IgD-negative memory B cell (primary cell): ENCODE measurements around the gene NLRP1. TPM values are rescaled to one million over a fixed set of nuclear protein-coding genes. Genes with fewer than 3 reads are reported as not detected.

Source experiments
- H3K27ac Mint-ChIP-seq, 3 donors: one replicate each; pipeline ENCODE4 v1.8.0; 2020 to 2022; ENCODE audit warnings: mild to moderate bottlenecking in 3 of 3, mixed read lengths in 3 of 3, moderate library complexity in 1 of 3
- H3K27me3 Mint-ChIP-seq: one replicate; pipeline ENCODE4 v1.8.0; 2021; ENCODE audit warnings: mixed read lengths
- H3K36me3 Mint-ChIP-seq: one replicate; pipeline ENCODE4 v1.8.0; 2020; ENCODE audit warnings: mild to moderate bottlenecking, mixed read lengths
- H3K4me1 Mint-ChIP-seq, 3 donors: one replicate each; pipeline ENCODE4 v1.8.0; 2020 to 2022; ENCODE audit warnings: mixed read lengths in 3 of 3, mild to moderate bottlenecking in 1 of 3
- H3K4me3 Mint-ChIP-seq, 4 donors: one replicate each; pipeline ENCODE4 v1.8.0; 2020 to 2022; ENCODE audit warnings: mild to moderate bottlenecking in 4 of 4, mixed read lengths in 4 of 4, moderate library complexity in 3 of 4
- H3K9me3 Mint-ChIP-seq, 3 donors: one replicate each; pipeline ENCODE4 v1.8.0; 2020 to 2021; ENCODE audit warnings: mixed read lengths in 3 of 3, mild to moderate bottlenecking in 1 of 3
- polyA plus RNA-seq: library from polyadenylated mRNA; unstranded; fragments of 300-500 nt; fragmentation: Illumina TruSeq; gene quantifications from one replicate; pipeline ENCODE4 v1.2.3, GENCODE V29; 2021

Gene NLRP1
- polyA plus RNA-seq, 1 donor from 2014 or later: 24.3 TPM

DNA sequence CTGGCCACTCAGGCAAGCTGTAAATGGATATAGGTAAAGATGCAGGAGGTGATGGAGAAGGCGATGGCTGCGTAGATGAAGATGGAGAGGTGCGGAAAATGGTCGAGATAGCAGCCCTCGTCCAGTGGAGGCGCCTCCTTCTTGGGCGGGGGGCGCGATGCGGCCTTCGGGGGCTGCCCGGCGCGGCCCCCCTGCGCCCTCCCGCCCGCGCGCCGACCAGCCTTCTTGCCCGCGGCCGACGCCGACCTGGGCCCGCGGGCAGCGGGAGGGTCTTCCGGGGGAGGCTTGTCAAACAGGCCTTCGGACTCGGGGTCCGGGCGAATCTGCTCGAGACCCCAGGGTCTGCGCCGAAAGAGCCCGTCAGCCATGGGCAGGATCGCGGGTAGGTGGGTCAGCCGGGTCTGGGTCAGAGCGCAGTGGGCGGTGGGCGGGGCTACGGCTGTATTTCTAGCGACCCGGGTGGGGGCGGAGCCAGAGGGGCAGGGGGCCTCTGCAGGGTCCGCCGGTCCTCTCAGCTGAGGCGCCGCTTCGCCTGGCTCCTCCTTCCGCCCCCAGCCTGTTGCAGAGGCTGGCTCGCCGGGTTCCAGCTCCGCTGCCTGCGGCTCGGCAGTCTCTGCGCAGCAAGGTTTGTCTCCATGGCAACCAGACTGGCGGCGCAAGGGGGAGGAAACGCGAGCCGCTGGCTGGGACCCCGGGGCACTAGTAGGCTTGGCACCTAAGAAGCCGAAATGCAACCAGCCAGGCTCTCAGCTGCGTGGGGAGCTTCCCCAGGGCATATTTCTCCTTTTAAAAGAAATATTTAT lies 83.5 kb downstream of the NLRP1 start:
- peaks cover 2% of the 10 kb centered on the region for H3K36me3 Mint-ChIP-seq
- peak overlapping the region; percentile 75 to 95 (median 88) for H3K4me3 Mint-ChIP-seq
- peaks cover 8 to 14% (median 13%) of the 10 kb centered on the region in 3 donors for H3K4me1 Mint-ChIP-seq
- H3K27ac Mint-ChIP-seq: peak overlapping the region in 2 of 3 donors; percentile 81 to 92
- H3K9me3 Mint-ChIP-seq: no peaks in the 10 kb centered on the region
- peaks cover 2% of the 10 kb centered on the region for H3K27me3 Mint-ChIP-seq

- peaks cover 2% of the 10 kb centered on the region for H3K36me3 Mint-ChIP-seq
- peak overlapping the region; percentile 75 to 95 (median 88) for H3K4me3 Mint-ChIP-seq
- peaks cover 8 to 14% (median 13%) of the 10 kb centered on the region in 3 donors for H3K4me1 Mint-ChIP-seq
- H3K27me3 Mint-ChIP-seq: peaks cover 2% of the 10 kb centered on the region
- no peaks in the 10 kb centered on the region for H3K9me3 Mint-ChIP-seq
- peak overlapping the region; percentile 1 to 92 (median 43) for H3K27ac Mint-ChIP-seq
These were observed 84.1 kb downstream of the NLRP1 start for GRCh38 chr17:5500247-5500588.

- peak overlapping the region in 2 of 3 donors; percentile 43 to 67 for H3K27ac Mint-ChIP-seq
- H3K27me3 Mint-ChIP-seq: peaks cover 2% of the 10 kb centered on the region
These were observed 84.7 kb downstream of the NLRP1 start for GRCh38 chr17:5499476-5500231.

DNA sequence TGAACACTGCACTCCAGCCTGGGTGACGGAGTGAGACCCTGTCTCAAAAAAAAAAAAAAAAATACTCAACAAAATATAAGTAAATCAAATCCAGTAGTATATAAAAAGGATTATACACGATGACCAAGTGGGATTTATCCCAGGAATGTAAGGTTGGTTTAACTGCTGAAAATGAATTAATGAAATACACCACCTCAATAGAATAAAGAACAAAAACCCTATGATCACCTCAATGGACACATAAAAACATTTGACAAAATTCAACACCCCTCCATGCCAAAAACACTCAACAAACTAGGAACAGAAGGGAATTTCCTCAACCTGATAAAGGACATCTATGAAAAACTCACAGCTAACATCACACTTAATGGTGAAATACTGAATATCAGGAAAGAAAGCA lies 91.3 kb downstream of the NLRP1 start:
- Mint-ChIP-seq H3K36me3 (peaks cover 7% of the 10 kb centered on the region), H3K4me1 (peaks cover 1 to 10% (median 8%) of the 10 kb centered on the region in 3 donors), H3K4me3 (no peak overlapping the region), H3K9me3 (no peaks in the 10 kb centered on the region), H3K27me3 (peaks cover 2% of the 10 kb centered on the region), H3K27ac (no peak overlapping the region)

More at GRCh38 chr17:5499476-5500231, 84.7 kb downstream of the NLRP1 start:
- H3K9me3 Mint-ChIP-seq: no peaks in the 10 kb centered on the region
- peaks cover 2% of the 10 kb centered on the region for H3K36me3 Mint-ChIP-seq
- peak overlapping the region in 3 of 4 donors; percentile 68 to 90 (median 75) for H3K4me3 Mint-ChIP-seq
- H3K4me1 Mint-ChIP-seq: peaks cover 8 to 14% (median 13%) of the 10 kb centered on the region in 3 donors

- H3K27me3 Mint-ChIP-seq: peaks cover 3% of the 10 kb centered on the region
- H3K27ac Mint-ChIP-seq: peak overlapping the region in 2 of 3 donors; percentile 36 to 99
- peaks cover 7% of the 10 kb centered on the region for H3K36me3 Mint-ChIP-seq
- no peaks in the 10 kb centered on the region for H3K9me3 Mint-ChIP-seq
- peaks cover 18 to 31% (median 26%) of the 10 kb centered on the region in 3 donors for H3K4me1 Mint-ChIP-seq
- peak overlapping the region in 1 of 4 donors; percentile 96 for H3K4me3 Mint-ChIP-seq
These were observed 95.6 kb downstream of the NLRP1 start for GRCh38 chr17:5488752-5489151.

- Mint-ChIP-seq H3K4me3 (peak within 1 kb of the TSS; percentile 93 to 98 (median 96)), H3K27ac (peak within 1 kb of the TSS; percentile 99), H3K4me1 (peaks cover 21 to 44% (median 30%) of the 10 kb centered on the region in 3 donors), H3K36me3 (peaks cover 8% of the 10 kb centered on the region), H3K27me3 (peaks cover 3% of the 10 kb centered on the region), H3K9me3 (no peaks in the 10 kb centered on the region)
These were observed 97.8 kb downstream of the NLRP1 start, which contains the start of gene MIS12 for GRCh38 chr17:5486206-5487124. MIS12 (plus strand) TSS chr17:5486566; CDS start chr17:5488863, 2,297 bp downstream.

- Mint-ChIP-seq H3K36me3 (peaks cover 8% of the 10 kb centered on the region), H3K27me3 (peaks cover 3% of the 10 kb centered on the region), H3K4me3 (peak within 1 kb of the TSS; percentile 93 to 98 (median 96)), H3K27ac (peak within 1 kb of the TSS; percentile 99), H3K4me1 (peaks cover 21 to 44% (median 33%) of the 10 kb centered on the region in 3 donors), H3K9me3 (no peaks in the 10 kb centered on the region)
These were observed 98.8 kb downstream of the NLRP1 start, which contains the start of gene DERL2 for GRCh38 chr17:5485270-5486205. DERL2 (minus strand) TSS chr17:5486178; CDS start chr17:5486161, 17 bp downstream.

- H3K4me1 Mint-ChIP-seq: peaks cover 15 to 27% (median 26%) of the 10 kb centered on the region in 3 donors
- no peaks in the 10 kb centered on the region for H3K9me3 Mint-ChIP-seq
- H3K36me3 Mint-ChIP-seq: peaks cover 9% of the 10 kb centered on the region
- peak overlapping the region in 1 of 4 donors; percentile 34 for H3K4me3 Mint-ChIP-seq
- H3K27ac Mint-ChIP-seq: peak overlapping the region in 1 of 3 donors; percentile 21
- no peaks in the 10 kb centered on the region for H3K27me3 Mint-ChIP-seq
These were observed 102.9 kb downstream of the NLRP1 start for GRCh38 chr17:5481451-5481850.

DNA sequence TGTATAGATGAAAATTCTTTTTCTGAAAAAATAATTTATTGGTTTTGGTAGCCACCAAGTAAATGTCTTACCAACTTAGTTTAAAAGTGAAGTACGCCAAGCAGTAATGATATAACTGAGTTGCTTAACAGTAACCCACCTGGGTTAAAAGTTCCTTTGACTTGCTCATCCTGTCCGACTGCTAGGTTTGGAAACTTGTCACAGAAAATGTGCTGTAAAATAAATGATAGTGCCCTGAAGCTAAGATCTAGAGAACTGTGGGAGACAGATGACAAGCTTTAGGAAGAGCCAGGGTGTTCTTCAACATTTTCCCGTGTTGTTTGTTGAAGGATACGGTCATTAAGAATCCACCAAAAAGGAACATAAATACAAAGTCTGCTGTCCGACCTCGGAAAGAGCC lies 103.3 kb downstream of the NLRP1 start:
- Mint-ChIP-seq H3K4me1 (peaks cover 15 to 26% (median 22%) of the 10 kb centered on the region in 3 donors), H3K36me3 (peaks cover 9% of the 10 kb centered on the region), H3K27ac (no peak overlapping the region)

GRCh38 chr17:5478992-5479391 lies 105.3 kb downstream of the NLRP1 start:
- peaks cover 9% of the 10 kb centered on the region for H3K36me3 Mint-ChIP-seq
- H3K27me3 Mint-ChIP-seq: no peaks in the 10 kb centered on the region
- H3K4me3 Mint-ChIP-seq: no peak overlapping the region
- no peaks in the 10 kb centered on the region for H3K9me3 Mint-ChIP-seq
- H3K27ac Mint-ChIP-seq: no peak overlapping the region
- peaks cover 11 to 15% (median 14%) of the 10 kb centered on the region in 3 donors for H3K4me1 Mint-ChIP-seq

More for the DNA sequence above, 103.3 kb downstream of the NLRP1 start:
- peak overlapping the region in 1 of 4 donors; percentile 34 for H3K4me3 Mint-ChIP-seq
- no peaks in the 10 kb centered on the region for H3K9me3 Mint-ChIP-seq
- no peaks in the 10 kb centered on the region for H3K27me3 Mint-ChIP-seq

DNA sequence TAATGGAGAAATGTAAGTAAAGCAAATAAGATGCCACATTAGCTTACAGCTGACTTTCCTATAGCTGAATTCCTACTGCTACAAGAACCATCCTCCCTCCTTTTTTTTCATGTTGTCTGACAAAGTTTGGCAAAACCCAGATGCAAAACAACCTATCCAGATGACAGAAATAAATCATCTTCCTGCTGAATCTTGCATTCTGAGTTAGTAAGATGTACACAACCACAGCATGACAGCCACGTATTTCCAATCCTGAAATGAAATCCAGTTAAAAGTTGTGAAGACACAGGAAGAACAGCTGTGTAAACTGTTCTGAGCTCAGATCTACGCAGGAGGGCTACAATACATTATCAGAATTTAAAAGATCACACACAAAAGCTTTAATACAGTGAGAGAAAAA lies 110.4 kb downstream of the NLRP1 start:
- H3K27me3 Mint-ChIP-seq: no peaks in the 10 kb centered on the region

DNA sequence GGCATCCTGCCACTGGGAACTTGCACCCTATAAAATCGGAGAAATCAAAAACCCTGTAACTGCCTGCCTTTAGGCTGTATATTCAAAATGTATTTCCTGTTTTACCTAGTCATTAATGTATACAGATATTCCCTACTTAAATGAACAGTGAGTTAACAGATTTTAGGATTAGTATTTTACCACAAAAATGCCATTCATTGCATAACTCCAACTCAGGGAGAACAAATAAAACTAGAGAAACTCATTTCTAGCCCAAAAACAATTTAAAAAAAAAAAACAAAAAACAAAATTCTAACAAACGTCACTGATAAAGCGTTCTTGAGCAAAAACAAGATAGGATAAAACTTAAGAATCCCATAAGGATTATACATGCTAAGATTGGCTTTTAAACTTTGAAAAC lies 111.8 kb downstream of the NLRP1 start:
- H3K36me3 Mint-ChIP-seq: peaks cover 4% of the 10 kb centered on the region
- no peaks in the 10 kb centered on the region for H3K27me3 Mint-ChIP-seq
- no peak overlapping the region for H3K4me3 Mint-ChIP-seq
- H3K27ac Mint-ChIP-seq: no peak overlapping the region
- H3K9me3 Mint-ChIP-seq: no peaks in the 10 kb centered on the region
- peaks cover 13 to 20% (median 16%) of the 10 kb centered on the region in 3 donors for H3K4me1 Mint-ChIP-seq

More for the DNA sequence above, 110.4 kb downstream of the NLRP1 start:
- no peak overlapping the region for H3K27ac Mint-ChIP-seq
- H3K4me1 Mint-ChIP-seq: peaks cover 7 to 11% (median 8%) of the 10 kb centered on the region in 3 donors
- no peak overlapping the region for H3K4me3 Mint-ChIP-seq
- H3K36me3 Mint-ChIP-seq: peaks cover 4% of the 10 kb centered on the region
- no peaks in the 10 kb centered on the region for H3K9me3 Mint-ChIP-seq

DNA sequence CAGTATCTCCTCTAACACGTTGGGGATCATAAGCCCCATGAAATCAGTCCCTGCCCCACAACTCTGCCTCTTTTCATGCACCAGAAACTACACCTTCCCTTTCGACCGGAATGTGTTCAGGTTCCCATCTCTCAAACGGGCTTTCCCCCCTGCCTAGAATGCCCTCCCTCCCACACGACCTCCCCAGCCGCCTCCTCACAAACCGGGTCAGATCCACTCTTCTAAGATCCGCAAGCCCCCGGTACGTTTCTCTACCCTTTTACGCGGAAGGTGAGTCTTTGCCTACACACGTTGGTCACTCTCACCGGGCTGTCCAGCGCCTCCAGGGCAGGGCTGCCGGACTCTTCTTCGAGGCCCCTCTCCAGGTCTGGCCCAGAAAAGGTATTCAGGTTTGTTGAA lies 116.2 kb downstream of the NLRP1 start:
- Mint-ChIP-seq H3K4me1 (peaks cover 25 to 48% (median 32%) of the 10 kb centered on the region in 3 donors), H3K36me3 (no peaks in the 10 kb centered on the region), H3K27me3 (no peaks in the 10 kb centered on the region), H3K9me3 (no peaks in the 10 kb centered on the region), H3K4me3 (peak overlapping the region; percentile 84 to 91 (median 85)), H3K27ac (peak overlapping the region; percentile 1 to 77 (median 8))
